ENCODE results near the gene SDS.

- TF ChIP-seq CTCF (conservative IDR thresholded peaks at IDR 0.05) (no peak), EZH2 (IDR thresholded peaks at IDR 0.05; ENCODE audit: low read depth) (no peak)
Measured at GRCh38 chr12:113436586-113436985, 32.9 kb upstream of the SDS start.

Data from PC-9 (cell line).